Endometrial microvascular endothelial cells (primary cell): ENCODE data around the gene TRMT10B. TPM values are rescaled to one million over a fixed set of nuclear protein-coding genes. Genes with fewer than 3 reads are reported as not detected.

Source experiments
- in situ Hi-C: cut with HindIII; loops from 2 replicates; pipeline ENCODE4 v1.10.0; 2017; ENCODE audit warnings: low sequenced_read_pairs, low pct_unique_long_range_greater_than_20kb; ENCODE audit errors: inconsistent ontology term
- total RNA-seq: library from RNA; depleted of rRNA; stranded (reverse); fragments of >200 nt; gene quantifications from one replicate; pipeline ENCODE4 v1.2.3, GENCODE V29; 2015; ENCODE audit errors: inconsistent ontology term

Gene TRMT10B
- 4.0 TPM for total RNA-seq

- in situ Hi-C loops: no loop called here
Measured at GRCh38 chr9:37753489-37754190, at the start of gene TRMT10B. TRMT10B (plus strand) TSS chr9:37753805; CDS start chr9:37761932, 8,127 bp downstream.

- in situ Hi-C loops: no loop called here
Measured at GRCh38 chr9:37705787-37706186, 47.8 kb upstream of the TRMT10B start.

DNA sequence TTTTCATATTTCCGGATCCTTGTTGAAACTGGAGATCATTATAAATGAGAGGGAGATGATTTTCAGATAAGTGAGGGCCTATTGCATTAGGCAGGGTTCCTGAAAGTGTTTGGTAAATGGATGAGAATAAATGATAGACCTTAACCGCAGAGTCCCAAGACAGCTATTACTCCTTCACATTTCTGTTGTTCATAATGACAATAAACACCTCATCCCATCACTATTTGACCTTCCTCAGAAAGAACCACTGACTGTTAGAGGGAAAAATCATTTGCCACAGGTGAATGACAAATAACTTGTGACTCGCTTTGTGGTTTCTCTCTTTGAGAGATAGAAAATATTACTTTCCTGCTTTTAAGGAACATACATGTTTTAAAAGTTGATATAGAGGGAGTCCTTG lies 47.3 kb upstream of the TRMT10B start:
- in situ Hi-C loops: no loop called here

GRCh38 chr9:37707748-37708147 lies 45.9 kb upstream of the TRMT10B start:
- in situ Hi-C loops: no loop called here

DNA sequence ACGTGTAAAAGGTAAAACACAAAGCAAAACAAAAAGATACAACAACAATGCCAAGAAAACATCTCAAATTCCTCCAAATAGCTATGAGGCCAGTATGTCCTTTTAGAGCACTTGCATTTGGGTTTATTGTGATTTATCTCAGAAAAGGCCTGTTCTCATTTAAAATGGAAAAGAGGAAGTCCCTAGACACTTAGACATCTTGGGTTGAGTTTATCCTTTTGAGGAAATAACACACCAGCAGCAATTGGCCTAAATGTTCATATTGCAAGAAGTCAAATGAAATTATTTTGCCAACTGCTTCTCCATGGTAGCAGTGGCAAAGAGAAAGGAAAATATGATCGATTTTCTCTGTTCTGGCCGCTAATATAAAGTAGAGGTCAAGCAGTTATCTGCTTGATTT lies 43.6 kb upstream of the TRMT10B start:
- in situ Hi-C loops: no loop called here

DNA sequence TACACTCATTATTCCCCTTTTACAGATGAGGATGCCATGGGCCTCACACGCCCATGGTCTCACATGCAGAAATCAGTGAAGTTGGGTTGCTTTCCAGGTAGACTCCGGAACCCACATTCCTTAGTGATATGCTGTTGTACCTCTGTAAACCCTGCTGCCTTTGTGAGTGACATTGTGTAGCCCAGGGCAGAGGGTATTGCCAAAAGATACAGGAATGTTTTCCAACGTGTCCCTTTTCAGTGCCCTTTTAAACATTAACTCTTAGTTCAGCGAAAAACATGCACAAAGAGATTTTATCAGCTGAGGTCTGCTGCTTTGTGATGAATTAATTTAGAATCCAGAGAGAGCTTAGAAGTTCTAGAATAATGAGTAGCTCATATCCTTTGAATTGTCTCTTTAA lies 38.3 kb upstream of the TRMT10B start:
- in situ Hi-C loops: no loop called here

GRCh38 chr9:37715991-37716505 lies 37.6 kb upstream of the TRMT10B start:
- in situ Hi-C loops: no loop called here

GRCh38 chr9:37719526-37719925 lies 34.1 kb upstream of the TRMT10B start:
- in situ Hi-C loops: no loop called here

- in situ Hi-C loops: no loop called here
Measured at GRCh38 chr9:37727013-37727412, 26.6 kb upstream of the TRMT10B start.

DNA sequence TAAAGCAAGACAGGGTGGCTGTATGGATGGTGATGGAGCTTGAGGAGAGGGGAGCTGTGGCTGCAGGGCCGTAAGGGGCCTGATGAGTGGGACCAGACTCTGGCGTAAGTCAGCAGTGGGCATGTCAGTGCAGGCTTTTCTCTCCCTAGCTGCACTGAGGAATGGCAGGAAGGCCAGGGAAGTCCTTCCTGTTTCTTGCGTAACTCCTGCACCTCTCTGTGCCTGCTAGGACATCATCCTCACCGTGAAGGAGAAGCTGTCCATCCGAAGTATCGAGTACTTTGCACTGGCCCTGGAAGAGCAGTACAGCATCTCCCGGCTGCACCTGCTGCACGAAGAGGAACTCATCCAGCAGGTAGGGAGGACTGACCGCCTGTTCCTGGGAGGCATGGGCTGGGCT lies 24.1 kb upstream of the TRMT10B start:
- in situ Hi-C loops: no loop called here

DNA sequence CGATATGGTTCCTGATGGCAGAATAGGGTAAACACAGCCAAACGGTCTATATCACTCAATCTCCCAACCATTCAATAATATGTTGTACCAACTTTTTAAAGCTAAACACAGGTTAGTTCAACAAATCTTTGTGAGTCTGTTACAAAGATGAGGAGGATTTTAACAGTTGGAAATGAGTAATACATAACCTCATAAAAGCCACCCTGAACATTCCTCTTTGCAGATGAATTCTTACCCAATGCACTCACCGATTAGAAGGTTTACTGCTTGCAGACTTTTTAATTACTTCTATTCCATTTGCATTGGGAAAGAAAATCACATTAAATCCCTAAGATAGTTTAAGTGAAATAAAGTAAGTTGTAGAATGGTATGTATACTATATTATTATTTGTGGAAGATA lies 23.3 kb upstream of the TRMT10B start:
- in situ Hi-C loops: no loop called here

GRCh38 chr9:37730839-37731238 lies 22.8 kb upstream of the TRMT10B start:
- in situ Hi-C loops: no loop called here

DNA sequence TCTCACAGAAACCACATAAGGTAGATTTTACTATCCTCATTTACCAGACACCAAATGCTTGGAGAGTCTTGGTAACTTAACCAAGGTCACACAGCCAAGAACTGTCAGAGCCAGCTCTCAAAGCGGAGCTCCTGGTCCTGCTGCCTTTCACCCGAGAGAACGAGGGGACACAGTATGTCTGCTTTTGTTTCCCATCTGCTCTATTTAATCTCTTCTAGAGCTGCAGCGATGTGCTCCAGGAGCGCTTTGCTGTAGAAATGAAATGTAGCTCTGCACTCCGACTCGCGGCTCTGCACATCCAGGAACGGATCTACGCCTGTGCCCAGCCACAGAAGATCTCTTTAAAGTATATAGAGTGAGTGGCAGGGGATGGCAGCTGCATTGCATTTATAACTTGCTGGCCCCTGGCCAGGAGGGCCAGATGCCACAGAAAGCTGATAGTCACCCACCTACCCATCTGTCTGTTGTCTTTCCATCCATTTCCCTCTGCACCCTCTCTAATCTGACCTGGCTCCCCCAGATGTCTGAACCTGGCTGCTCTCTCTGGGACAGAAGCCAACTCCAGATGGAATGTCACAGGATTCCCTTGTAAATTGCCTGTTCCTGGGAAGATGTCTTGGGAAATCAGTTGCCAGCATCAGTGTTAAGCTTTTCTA lies 21.4 kb upstream of the TRMT10B start:
- in situ Hi-C loops: no loop called here

- in situ Hi-C loops: no loop called here
Measured at GRCh38 chr9:37732952-37733351, 20.7 kb upstream of the TRMT10B start.

DNA sequence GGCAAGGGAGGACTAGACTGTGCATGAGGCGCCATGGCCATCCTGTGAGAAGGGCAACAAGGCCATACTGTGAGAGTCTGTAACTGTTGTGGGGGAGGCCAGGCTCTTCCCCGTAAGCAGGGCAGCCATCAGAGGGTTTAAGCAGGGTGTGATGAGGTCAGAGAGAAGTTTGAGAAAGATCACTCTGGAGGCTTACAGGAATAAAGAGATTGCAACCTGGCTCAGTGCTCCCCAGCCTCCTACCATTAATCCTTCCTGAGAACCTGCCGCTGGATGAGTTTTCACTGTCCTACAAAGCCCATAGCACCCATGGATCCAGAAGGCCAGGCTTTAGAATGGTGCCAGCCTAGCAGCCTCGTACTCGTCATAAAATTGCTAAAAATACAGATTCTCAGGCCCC lies 14.4 kb upstream of the TRMT10B start:
- in situ Hi-C loops: no loop called here

DNA sequence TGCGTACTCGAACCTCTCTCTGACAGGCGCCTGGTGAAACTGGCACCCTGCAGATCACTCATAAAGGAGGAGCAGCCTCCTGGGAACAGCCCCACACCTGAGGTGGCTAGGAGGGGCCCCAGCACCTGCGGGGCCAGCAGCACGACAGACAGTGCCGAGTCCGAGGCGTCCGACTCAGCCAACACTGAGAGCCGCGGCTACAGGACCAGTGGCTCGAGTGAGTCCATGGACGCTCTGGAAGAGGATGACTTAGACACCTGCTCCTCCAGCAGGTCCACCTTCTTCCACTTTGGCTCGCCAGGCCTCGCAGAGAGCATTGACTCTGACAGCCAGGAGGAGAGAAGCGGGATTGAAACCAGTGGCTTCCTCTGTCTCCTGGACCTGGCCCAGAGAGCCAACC lies 13.5 kb upstream of the TRMT10B start:
- in situ Hi-C loops: no loop called here

DNA sequence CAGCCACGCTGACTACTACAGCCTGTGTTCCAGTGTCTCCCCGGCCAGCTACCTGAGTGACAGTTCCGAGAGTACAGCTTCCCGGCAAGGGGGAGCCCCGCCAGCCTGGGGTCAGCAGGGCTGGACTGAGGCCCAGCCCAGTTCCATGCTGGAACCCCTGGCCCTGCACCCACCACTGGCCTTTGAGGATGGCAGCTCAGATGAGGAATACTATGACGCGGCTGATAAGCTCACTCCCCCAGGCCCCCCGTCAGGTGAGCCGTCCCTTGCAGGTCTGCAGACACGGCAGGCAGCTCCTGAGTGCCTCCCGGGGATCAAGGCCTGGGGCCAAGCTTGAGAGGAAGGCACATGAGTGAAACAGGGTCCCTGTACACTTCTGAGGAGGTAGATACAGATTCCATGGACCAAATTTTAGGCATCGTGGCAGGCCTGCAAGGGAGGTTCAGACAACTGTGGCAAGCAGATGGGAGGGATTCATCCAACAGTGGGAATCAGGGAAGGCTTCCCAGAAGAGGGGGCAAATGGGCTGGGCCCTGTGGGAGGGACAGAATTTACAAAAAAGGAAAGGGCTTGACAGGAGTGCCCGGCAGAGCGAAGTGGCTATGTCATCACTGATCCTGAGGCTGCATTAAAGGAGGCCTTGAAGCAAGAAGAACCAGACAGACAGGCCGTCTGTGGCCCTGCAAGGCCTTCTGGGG lies 12.8 kb upstream of the TRMT10B start:
- in situ Hi-C loops: no loop called here

- in situ Hi-C loops: no loop called here
Measured at GRCh38 chr9:37745970-37746369, 7.6 kb upstream of the TRMT10B start.

- in situ Hi-C loops: no loop called here
Measured at GRCh38 chr9:37746448-37747270, 6.9 kb upstream of the TRMT10B start.
